WTC11 (cell line): Measurements from ENCODE around the gene B3GNT9. TPM values are rescaled to one million over a fixed set of nuclear protein-coding genes. Genes with fewer than 3 reads are reported as not detected.

ENCODE experiments used
- ATAC-seq: fragments of 200-7000 bp; cut with Tn5 transposase; 2 replicates; pipeline ENCODE4 v1.10.0; 2021; ENCODE audit warnings: mild to moderate bottlenecking, moderate library complexity
- CTCF ChIA-PET: fragments of 300-600 bp; sonication (Branson Sonifier 250); formaldehyde crosslinking; loops from one replicate; lab custom pipeline; 2021; ENCODE audit warnings: antibody characterized with exemption; lab: Charles Lee
- POLR2A ChIA-PET: fragments of 350-600 bp; sonication (Branson Sonifier 250); formaldehyde crosslinking; loops from one replicate; lab custom pipeline; 2021; ENCODE audit warnings: antibody characterized with exemption; lab: Charles Lee
- DNase-seq: peaks from one replicate; pipeline ENCODE4 v3.0.0; 2021; ENCODE audit warnings: low spot score
- H3K27ac Mint-ChIP-seq: 2 replicates; pipeline ENCODE4 v1.8.0; 2021; ENCODE audit warnings: mixed read lengths
- H3K27me3 Mint-ChIP-seq: 2 replicates; pipeline ENCODE4 v1.8.0; 2021; ENCODE audit warnings: low read depth, mild to moderate bottlenecking, moderate library complexity, mixed read lengths
- H3K36me3 Mint-ChIP-seq: 2 replicates; pipeline ENCODE4 v1.8.0; 2021; ENCODE audit warnings: mixed read lengths
- H3K4me1 Mint-ChIP-seq: 2 replicates; pipeline ENCODE4 v1.8.0; 2022; ENCODE audit warnings: mixed read lengths
- H3K4me3 Mint-ChIP-seq: 2 replicates; pipeline ENCODE4 v1.8.0; 2021; ENCODE audit warnings: mild to moderate bottlenecking, moderate library complexity, mixed read lengths
- H3K9me3 Mint-ChIP-seq: 2 replicates; pipeline ENCODE4 v1.8.0; 2021; ENCODE audit warnings: mixed read lengths
- AFF4 ChIP-seq: sonication (generic); formaldehyde crosslinking; IDR thresholded peaks from 2 replicates; pipeline ENCODE4 v1.8.1; 2023; ENCODE audit warnings: mild to moderate bottlenecking, missing genetic modification reagents, borderline replicate concordance
- ATF1 ChIP-seq: sonication (generic); formaldehyde crosslinking; IDR thresholded peaks from 2 replicates; pipeline ENCODE4 v1.8.1; 2023; ENCODE audit warnings: mild to moderate bottlenecking, moderate library complexity, missing genetic modification reagents
- ATF2 ChIP-seq: sonication (generic); formaldehyde crosslinking; IDR thresholded peaks from 2 replicates; pipeline ENCODE4 v1.8.1; 2022; ENCODE audit warnings: low read depth, missing genetic modification reagents, borderline replicate concordance
- CBFB ChIP-seq: sonication (generic); formaldehyde crosslinking; IDR thresholded peaks from 2 replicates; pipeline ENCODE4 v1.8.1; 2022; ENCODE audit warnings: mild to moderate bottlenecking, low read depth, missing genetic modification reagents
- ETV6 ChIP-seq: sonication (generic); formaldehyde crosslinking; IDR thresholded peaks from 2 replicates; pipeline ENCODE4 v1.8.1; 2022; ENCODE audit warnings: mild to moderate bottlenecking, missing genetic modification reagents
- FOXK1 ChIP-seq: sonication (generic); formaldehyde crosslinking; IDR thresholded peaks from 2 replicates; pipeline ENCODE4 v1.8.0; 2022; ENCODE audit warnings: mild to moderate bottlenecking, moderate library complexity, missing genetic modification reagents
- GRHL2 ChIP-seq: fragments of 250-450 bp; sonication (Bioruptor Pico); IDR thresholded peaks from 2 replicates; pipeline ENCODE4 v1.8.0; 2022; ENCODE audit warnings: mild to moderate bottlenecking, moderate library complexity; ENCODE audit not compliant: insufficient replicate concordance, severe bottlenecking
- GTF2I ChIP-seq: fragments of 250-450 bp; sonication (Bioruptor Pico); conservative IDR thresholded peaks from 2 replicates; pipeline ENCODE4 v1.4.0; 2021; ENCODE audit warnings: mild to moderate bottlenecking
- IRF1 ChIP-seq: sonication (generic); formaldehyde crosslinking; IDR thresholded peaks from 2 replicates; pipeline ENCODE4 v1.8.0; 2023; ENCODE audit warnings: missing genetic modification reagents
- KAT7 ChIP-seq: sonication (generic); formaldehyde crosslinking; IDR thresholded peaks from 2 replicates; pipeline ENCODE4 v1.8.1; 2023; ENCODE audit warnings: missing genetic modification reagents, mild to moderate bottlenecking, borderline replicate concordance
- MXD4 ChIP-seq: fragments of 250-450 bp; sonication (Bioruptor Pico); IDR thresholded peaks from 2 replicates; pipeline ENCODE4 v1.8.0; 2021; ENCODE audit warnings: mild to moderate bottlenecking, moderate library complexity, borderline replicate concordance
- NFATC4 ChIP-seq: fragments of 250-450 bp; sonication (Bioruptor Pico); IDR thresholded peaks from 2 replicates; pipeline ENCODE4 v1.9.0; 2021; ENCODE audit warnings: mild to moderate bottlenecking
- PREB ChIP-seq: sonication (generic); formaldehyde crosslinking; IDR thresholded peaks from 2 replicates; pipeline ENCODE4 v1.8.1; 2022; ENCODE audit warnings: mild to moderate bottlenecking, missing genetic modification reagents, moderate library complexity, borderline replicate concordance
- SOX15 ChIP-seq: fragments of 250-450 bp; sonication (Bioruptor Pico); IDR thresholded peaks from 2 replicates; pipeline ENCODE4 v1.9.0; 2021; ENCODE audit warnings: mild to moderate bottlenecking
- STAT6 ChIP-seq: sonication (generic); formaldehyde crosslinking; conservative IDR thresholded peaks from 2 replicates; pipeline ENCODE4 v1.8.1; 2023; ENCODE audit warnings: mild to moderate bottlenecking, low read depth, missing genetic modification reagents, moderate library complexity
- TEAD4 ChIP-seq: sonication (generic); formaldehyde crosslinking; IDR thresholded peaks from 2 replicates; pipeline ENCODE4 v1.8.0; 2022; ENCODE audit warnings: mild to moderate bottlenecking, missing genetic modification reagents
- USF2 ChIP-seq: sonication (generic); formaldehyde crosslinking; IDR thresholded peaks from 2 replicates; pipeline ENCODE4 v1.8.1; 2023; ENCODE audit warnings: mild to moderate bottlenecking, missing genetic modification reagents, moderate library complexity
- ZBTB21 ChIP-seq: sonication (generic); formaldehyde crosslinking; IDR thresholded peaks from 2 replicates; pipeline ENCODE4 v1.8.1; 2023; ENCODE audit warnings: mild to moderate bottlenecking, missing genetic modification reagents, borderline replicate concordance
- ZNF219 ChIP-seq: sonication (generic); formaldehyde crosslinking; IDR thresholded peaks from 2 replicates; pipeline ENCODE4 v1.8.0; 2023; ENCODE audit warnings: missing genetic modification reagents, mild to moderate bottlenecking, borderline replicate concordance
- ZNF425 ChIP-seq: fragments of 250-450 bp; sonication (Bioruptor Pico); conservative IDR thresholded peaks from 2 replicates; pipeline ENCODE4 v1.9.0; 2021; ENCODE audit warnings: mild to moderate bottlenecking
- total RNA-seq: library from RNA; stranded (reverse); gene quantifications from 3 replicates; pipeline ENCODE4 v1.2.3, GENCODE V29; 2021

Gene B3GNT9
- total RNA-seq, 1 experiment from 2014 or later = 6.4 TPM

GRCh38 chr16:67197704-67198103 is 46.9 kb upstream of the B3GNT9 start:
- ATAC-seq (no peak), DNase-seq (no peak)
- ChIA-PET CTCF (interaction anchor here (0.7 to 3.9 kb wide), 40 partner anchors 11 to 269 kb away, joined by 3 to 65 read pairs (median 5); partner anchors contain the start of genes B3GNT9, CES3, FBXL8 and FHOD1), POLR2A (interaction anchor here (0.7 kb wide), 2 partner anchors 29 kb away, joined by 3 read pairs; partner anchors contain the start of gene TMEM208)
- peaks cover 16% of the 10 kb centered on the region for H3K4me1 Mint-ChIP-seq
- TF ChIP-seq ZBTB21 = no peak
- no peaks in the 10 kb centered on the region for H3K9me3 Mint-ChIP-seq
- no peak overlapping the region for H3K4me3 Mint-ChIP-seq
- H3K36me3 Mint-ChIP-seq = peaks cover 35% of the 10 kb centered on the region
- H3K27me3 Mint-ChIP-seq = no peaks in the 10 kb centered on the region
- H3K27ac Mint-ChIP-seq = no peak overlapping the region

GRCh38 chr16:67196881-67197280 is 46.1 kb upstream of the B3GNT9 start:
- H3K4me1 Mint-ChIP-seq = peaks cover 20% of the 10 kb centered on the region
- no peak overlapping the region for H3K27ac Mint-ChIP-seq
- ChIA-PET CTCF (interaction anchor here (1.4 to 3.9 kb wide), 9 partner anchors 12 to 179 kb away, joined by 3 to 65 read pairs (median 41); partner anchors contain the start of genes FHOD1, NOL3 and TMEM208), POLR2A (no interaction called here)
- ATAC-seq = no peak
- no peaks in the 10 kb centered on the region for H3K9me3 Mint-ChIP-seq
- H3K4me3 Mint-ChIP-seq = no peak overlapping the region
- H3K36me3 Mint-ChIP-seq = peaks cover 38% of the 10 kb centered on the region
- DNase-seq = no peak
- no peaks in the 10 kb centered on the region for H3K27me3 Mint-ChIP-seq
- TF ChIP-seq SOX15 (no peak), USF2 (CRISPR knock-in tag) (no peak), ATF2 (CRISPR knock-in tag) (no peak), ZNF219 (CRISPR knock-in tag) (no peak), MXD4 (CRISPR knock-in tag) (no peak), IRF1 (CRISPR knock-in tag) (no peak), ZNF425 (CRISPR knock-in tag) (no peak), CBFB (no peak), ETV6 (no peak), STAT6 (no peak), PREB (CRISPR knock-in tag) (no peak), NFATC4 (CRISPR knock-in tag) (no peak), GTF2I (CRISPR knock-in tag) (no peak), KAT7 (no peak), ATF1 (CRISPR knock-in tag) (no peak), FOXK1 (no peak), GRHL2 (no peak), AFF4 (CRISPR knock-in tag) (no peak), TEAD4 (no peak)
